Upper lobe of left lung (tissue), 4 donors: ENCODE data around the gene ORM1.

Experiments used
- EP300 ChIP-seq, 4 donors: sonication (generic); formaldehyde crosslinking; IDR thresholded peaks; one replicate each; pipeline ENCODE4 v1.5.1; 2017; ENCODE audit warnings: antibody characterized with exemption in 4 of 4, control low read depth in 2 of 4
- POLR2A ChIP-seq, 4 donors: fragments of 450-650 bp; IDR thresholded peaks; one replicate each; pipeline ENCODE4 v1.5.1; 2016 to 2017; ENCODE audit warnings: antibody characterized with exemption in 4 of 4, mild to moderate bottlenecking in 2 of 4
- POLR2AphosphoS5 ChIP-seq, 2 donors: sonication (generic); formaldehyde crosslinking; IDR thresholded peaks; one replicate each; pipeline ENCODE4 v1.5.1; 2017; ENCODE audit warnings: antibody characterized with exemption in 2 of 2
- TF ChIP-seq, protein P1 (sequence below), 6 experiments: fragments of 450-650 bp in 4 of 6; fragments of 200-600 bp in 2 of 6; sonication (generic) in 2 of 6; IDR thresholded peaks; one replicate each; pipeline ENCODE4 v1.5.1; 2016 to 2019; ENCODE audit warnings: antibody characterized with exemption in 6 of 6

GRCh38 chr9:114345493-114346065 is 22.7 kb downstream of the ORM1 start:
- no peak for TF ChIP-seq EP300 (IDR thresholded peaks at IDR 0.05)
- TF ChIP-seq POLR2A (IDR thresholded peaks at IDR 0.05), result no peak
- TF ChIP-seq, protein P1, sequence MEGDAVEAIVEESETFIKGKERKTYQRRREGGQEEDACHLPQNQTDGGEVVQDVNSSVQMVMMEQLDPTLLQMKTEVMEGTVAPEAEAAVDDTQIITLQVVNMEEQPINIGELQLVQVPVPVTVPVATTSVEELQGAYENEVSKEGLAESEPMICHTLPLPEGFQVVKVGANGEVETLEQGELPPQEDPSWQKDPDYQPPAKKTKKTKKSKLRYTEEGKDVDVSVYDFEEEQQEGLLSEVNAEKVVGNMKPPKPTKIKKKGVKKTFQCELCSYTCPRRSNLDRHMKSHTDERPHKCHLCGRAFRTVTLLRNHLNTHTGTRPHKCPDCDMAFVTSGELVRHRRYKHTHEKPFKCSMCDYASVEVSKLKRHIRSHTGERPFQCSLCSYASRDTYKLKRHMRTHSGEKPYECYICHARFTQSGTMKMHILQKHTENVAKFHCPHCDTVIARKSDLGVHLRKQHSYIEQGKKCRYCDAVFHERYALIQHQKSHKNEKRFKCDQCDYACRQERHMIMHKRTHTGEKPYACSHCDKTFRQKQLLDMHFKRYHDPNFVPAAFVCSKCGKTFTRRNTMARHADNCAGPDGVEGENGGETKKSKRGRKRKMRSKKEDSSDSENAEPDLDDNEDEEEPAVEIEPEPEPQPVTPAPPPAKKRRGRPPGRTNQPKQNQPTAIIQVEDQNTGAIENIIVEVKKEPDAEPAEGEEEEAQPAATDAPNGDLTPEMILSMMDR (IDR thresholded peaks at IDR 0.05), result no peak
- no peak for TF ChIP-seq POLR2AphosphoS5 (IDR thresholded peaks at IDR 0.05)
